Measurements from ENCODE around the gene ZIC1.

The ZIC1 gene

DNA sequence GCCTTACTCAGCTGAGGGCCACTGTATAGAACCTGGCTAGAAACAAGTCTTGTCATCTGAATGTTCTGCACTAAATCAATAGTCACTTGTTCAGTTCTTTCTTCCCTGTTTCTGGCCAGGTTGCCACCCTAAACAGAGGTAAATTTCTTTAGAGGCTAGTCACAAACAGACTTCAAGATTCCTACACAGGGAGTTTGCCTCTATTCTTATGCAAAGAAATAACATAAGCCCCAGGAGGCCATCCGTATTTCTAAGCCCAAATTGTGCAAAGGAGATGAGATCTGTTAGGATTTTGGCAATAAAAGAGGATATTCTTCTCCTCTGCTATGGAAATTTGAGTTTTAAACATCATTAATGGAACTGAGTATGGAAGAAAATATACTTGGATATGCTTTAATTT lies 7.7 kb upstream of the ZIC1 start:
- Histone ChIP-seq H3K4me3 (ENCODE audit: low read length in 2 of 2) (no peak overlapping the region), H3K4ac (ENCODE audit: low read length) (no peak overlapping the region), H3K79me1 (ENCODE audit: low read depth, low read length) (peaks cover 4% of the 10 kb centered on the region), H3K27ac (replicated peaks; ENCODE audit: low read length) (no peak overlapping the region), H2BK120ac (ENCODE audit: low read depth, low read length) (no peak overlapping the region), H2AFZ (ENCODE audit: low read length) (no peak overlapping the region), H3K4me2 (ENCODE audit: insufficient read depth, low read length, poor library complexity, severe bottlenecking) (no peak overlapping the region), H3K9ac (ENCODE audit: low read depth, low read length, poor library complexity) (no peak overlapping the region), H3K9me3 (replicated peaks in 1 of 2; ENCODE audit: control insufficient read depth in 2 of 2, insufficient read depth in 1 of 2, low read depth in 1 of 2, low read length in 2 of 2) (peaks cover 0 to 8% of the 10 kb centered on the region in 2 donors), H3K23ac (ENCODE audit: low read depth, low read length, poor library complexity) (no peak overlapping the region), H4K91ac (ENCODE audit: low read depth, low read length, poor library complexity) (no peak overlapping the region), H3K27me3 (ENCODE audit: control insufficient read depth in 3 of 3, insufficient read depth in 3 of 3, low read depth in 1 of 3, low read length in 3 of 3) (peaks cover 6 to 52% (median 43%) of the 10 kb centered on the region in 3 experiments), H3K36me3 (replicated peaks in 1 of 2; ENCODE audit: control insufficient read depth in 2 of 2, insufficient read depth in 2 of 2, low read length in 2 of 2) (no peaks in the 10 kb centered on the region), H3K4me1 (ENCODE audit: control insufficient read depth in 2 of 2, insufficient read depth in 1 of 2, low read depth in 1 of 2, low read length in 2 of 2) (peaks cover 0 to 17% of the 10 kb centered on the region in 2 donors), H3K18ac (ENCODE audit: low read length) (no peak overlapping the region), H4K8ac (ENCODE audit: low read depth, low read length) (no peak overlapping the region), H2BK5ac (ENCODE audit: low read length) (no peak overlapping the region), H3K14ac (ENCODE audit: low read length) (no peak overlapping the region), H2BK15ac (ENCODE audit: low read length) (no peak overlapping the region), H2BK12ac (ENCODE audit: low read length) (no peak overlapping the region), H2AK5ac (ENCODE audit: low read depth, low read length) (no peak overlapping the region)
- DNase-seq (ENCODE audit: low spot score): no peak
- WGBS, 2 donors (ENCODE audit: extremely low coverage in 2 of 2, insufficient read length in 2 of 2, insufficient replicate concordance in 1 of 2): no CpG with 5 or more reads among the region's 1 CpG

DNA sequence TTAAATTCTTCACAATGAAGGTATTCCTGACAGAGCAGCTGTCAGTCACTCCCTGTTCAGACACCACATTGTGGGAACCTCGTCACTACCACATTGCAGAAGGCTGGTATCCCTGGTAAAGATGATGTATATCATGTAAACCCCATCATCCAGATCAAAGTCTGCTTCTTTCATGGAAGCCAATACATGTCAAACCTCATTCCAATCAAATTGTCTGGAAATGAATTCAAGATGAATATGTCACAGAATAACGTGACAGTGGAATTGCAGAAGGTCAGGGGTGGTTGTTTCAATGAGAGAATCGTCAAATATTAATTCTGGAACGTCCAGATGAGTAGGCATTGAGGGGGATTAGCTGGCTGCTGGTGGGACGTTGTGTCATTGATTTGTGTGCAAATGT lies 7.0 kb upstream of the ZIC1 start:
- Histone ChIP-seq H3K9me3 (replicated peaks in 1 of 2; ENCODE audit: control insufficient read depth in 2 of 2, insufficient read depth in 1 of 2, low read depth in 1 of 2, low read length in 2 of 2) (peaks cover 0 to 4% of the 10 kb centered on the region in 2 donors), H4K91ac (ENCODE audit: low read depth, low read length, poor library complexity) (no peak overlapping the region), H2BK5ac (ENCODE audit: low read length) (no peak overlapping the region), H4K8ac (ENCODE audit: low read depth, low read length) (no peak overlapping the region), H2BK120ac (ENCODE audit: low read depth, low read length) (no peak overlapping the region), H3K79me1 (ENCODE audit: low read depth, low read length) (peaks cover 4% of the 10 kb centered on the region), H2AFZ (ENCODE audit: low read length) (no peak overlapping the region), H3K36me3 (replicated peaks in 1 of 2; ENCODE audit: control insufficient read depth in 2 of 2, insufficient read depth in 2 of 2, low read length in 2 of 2) (no peaks in the 10 kb centered on the region), H3K14ac (ENCODE audit: low read length) (no peak overlapping the region), H3K27ac (replicated peaks; ENCODE audit: low read length) (no peak overlapping the region), H3K18ac (ENCODE audit: low read length) (no peak overlapping the region), H3K27me3 (ENCODE audit: control insufficient read depth in 3 of 3, insufficient read depth in 3 of 3, low read depth in 1 of 3, low read length in 3 of 3) (peaks cover 7 to 52% (median 51%) of the 10 kb centered on the region in 3 experiments), H3K4me2 (ENCODE audit: insufficient read depth, low read length, poor library complexity, severe bottlenecking) (no peak overlapping the region), H2AK5ac (ENCODE audit: low read depth, low read length) (no peak overlapping the region), H3K23ac (ENCODE audit: low read depth, low read length, poor library complexity) (no peak overlapping the region), H2BK12ac (ENCODE audit: low read length) (no peak overlapping the region), H3K4me1 (ENCODE audit: control insufficient read depth in 2 of 2, insufficient read depth in 1 of 2, low read depth in 1 of 2, low read length in 2 of 2) (peaks cover 4 to 17% of the 10 kb centered on the region in 2 donors), H3K4me3 (ENCODE audit: low read length in 2 of 2) (no peak overlapping the region), H3K9ac (ENCODE audit: low read depth, low read length, poor library complexity) (no peak overlapping the region), H2BK15ac (ENCODE audit: low read length) (no peak overlapping the region), H3K4ac (ENCODE audit: low read length) (no peak overlapping the region)
- DNase-seq (ENCODE audit: low spot score): no peak
- no CpG with 5 or more reads among the region's 5 CpGs for WGBS, 2 donors (ENCODE audit: extremely low coverage in 2 of 2, insufficient read length in 2 of 2, insufficient replicate concordance in 1 of 2)

DNA sequence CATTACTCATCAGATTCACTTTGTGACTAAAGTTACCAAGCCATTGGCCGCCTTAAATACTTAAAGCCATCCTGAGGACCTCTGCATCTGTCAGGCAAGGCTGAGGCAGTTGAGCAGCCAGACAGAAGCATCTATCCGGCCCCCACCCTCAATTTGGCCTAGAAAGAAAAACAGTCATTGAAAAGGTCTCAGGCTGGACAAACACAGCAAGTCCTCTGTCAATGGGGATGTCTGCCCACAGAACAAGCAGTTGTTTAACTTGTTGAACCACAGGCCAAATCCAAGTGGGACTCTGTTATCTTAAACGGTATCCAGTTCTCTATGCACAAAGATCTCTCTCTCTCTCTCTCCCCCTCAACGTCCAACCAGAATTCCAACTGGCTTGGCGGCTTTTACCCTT lies 5.7 kb upstream of the ZIC1 start:
- Histone ChIP-seq H2AK5ac (ENCODE audit: low read depth, low read length) (no peak overlapping the region), H2BK120ac (ENCODE audit: low read depth, low read length) (no peak overlapping the region), H3K18ac (ENCODE audit: low read length) (no peak overlapping the region), H3K4me1 (ENCODE audit: control insufficient read depth in 2 of 2, insufficient read depth in 1 of 2, low read depth in 1 of 2, low read length in 2 of 2) (peaks cover 8 to 16% of the 10 kb centered on the region in 2 donors), H3K9me3 (replicated peaks in 1 of 2; ENCODE audit: control insufficient read depth in 2 of 2, insufficient read depth in 1 of 2, low read depth in 1 of 2, low read length in 2 of 2) (no peaks in the 10 kb centered on the region), H3K9ac (ENCODE audit: low read depth, low read length, poor library complexity) (no peak overlapping the region), H3K79me1 (ENCODE audit: low read depth, low read length) (peaks cover 4% of the 10 kb centered on the region), H3K27me3 (ENCODE audit: control insufficient read depth in 3 of 3, insufficient read depth in 3 of 3, low read depth in 1 of 3, low read length in 3 of 3) (peaks cover 9 to 61% (median 53%) of the 10 kb centered on the region in 3 experiments), H2BK15ac (ENCODE audit: low read length) (no peak overlapping the region), H3K14ac (ENCODE audit: low read length) (no peak overlapping the region), H2AFZ (ENCODE audit: low read length) (no peak overlapping the region), H4K8ac (ENCODE audit: low read depth, low read length) (no peak overlapping the region), H4K91ac (ENCODE audit: low read depth, low read length, poor library complexity) (no peak overlapping the region), H3K23ac (ENCODE audit: low read depth, low read length, poor library complexity) (no peak overlapping the region), H2BK5ac (ENCODE audit: low read length) (no peak overlapping the region), H3K27ac (replicated peaks; ENCODE audit: low read length) (no peak overlapping the region), H3K36me3 (replicated peaks in 1 of 2; ENCODE audit: control insufficient read depth in 2 of 2, insufficient read depth in 2 of 2, low read length in 2 of 2) (no peaks in the 10 kb centered on the region), H2BK12ac (ENCODE audit: low read length) (no peak overlapping the region), H3K4me2 (ENCODE audit: insufficient read depth, low read length, poor library complexity, severe bottlenecking) (no peak overlapping the region), H3K4me3 (ENCODE audit: low read length in 2 of 2) (no peak overlapping the region), H3K4ac (ENCODE audit: low read length) (no peak overlapping the region)
- no peak for DNase-seq (ENCODE audit: low spot score)
- WGBS, 2 donors (ENCODE audit: extremely low coverage in 2 of 2, insufficient read length in 2 of 2, insufficient replicate concordance in 1 of 2): no CpG with 5 or more reads among the region's 5 CpGs

DNA sequence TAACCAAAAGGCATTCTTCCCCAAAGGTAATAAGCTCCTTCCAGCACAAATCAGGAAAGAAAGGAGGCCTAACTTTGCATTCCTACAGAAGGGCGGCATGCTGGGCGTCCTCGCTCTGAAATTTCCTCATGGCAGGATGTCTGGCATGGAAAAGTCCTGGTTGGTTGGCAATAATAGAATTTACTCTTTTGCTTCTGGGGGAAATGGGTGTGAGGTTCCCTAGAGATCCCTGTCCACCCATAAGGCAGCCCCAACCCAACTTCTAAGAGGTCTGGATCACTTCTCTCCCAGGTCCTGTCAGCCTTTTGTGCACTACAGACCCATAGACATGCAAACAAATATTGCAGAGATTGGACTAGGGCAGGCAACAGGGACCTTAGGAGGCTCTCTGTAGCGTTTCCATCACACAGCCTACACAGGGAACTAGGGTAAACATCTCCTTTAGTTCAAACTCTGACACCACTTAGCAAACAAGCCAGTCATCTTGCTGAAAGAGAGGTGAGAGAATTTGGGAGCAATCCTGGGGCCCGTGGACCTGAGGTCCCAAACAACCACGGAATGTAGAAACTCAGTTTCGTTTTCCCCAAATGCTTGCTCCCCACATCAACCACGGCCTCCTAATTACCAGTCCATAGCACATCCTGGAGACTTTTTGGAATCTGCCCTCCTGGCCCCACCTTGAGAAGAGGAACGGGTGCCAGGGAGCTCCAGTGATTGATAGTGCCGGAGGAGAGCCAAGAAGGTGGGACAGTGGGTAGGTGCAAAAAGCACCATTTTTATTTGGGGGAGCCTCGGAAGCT lies 5.0 kb upstream of the ZIC1 start:
- Histone ChIP-seq H2BK120ac (ENCODE audit: low read depth, low read length) (no peak overlapping the region), H2BK15ac (ENCODE audit: low read length) (no peak overlapping the region), H2AK5ac (ENCODE audit: low read depth, low read length) (no peak overlapping the region), H3K18ac (ENCODE audit: low read length) (no peak overlapping the region), H2BK12ac (ENCODE audit: low read length) (no peak overlapping the region), H3K4me1 (ENCODE audit: control insufficient read depth in 2 of 2, insufficient read depth in 1 of 2, low read depth in 1 of 2, low read length in 2 of 2) (peaks cover 8 to 16% of the 10 kb centered on the region in 2 donors), H4K91ac (ENCODE audit: low read depth, low read length, poor library complexity) (no peak overlapping the region), H3K4me3 (ENCODE audit: low read length in 2 of 2) (no peak overlapping the region), H3K9me3 (replicated peaks in 1 of 2; ENCODE audit: control insufficient read depth in 2 of 2, insufficient read depth in 1 of 2, low read depth in 1 of 2, low read length in 2 of 2) (no peaks in the 10 kb centered on the region), H2BK5ac (ENCODE audit: low read length) (no peak overlapping the region), H3K36me3 (replicated peaks in 1 of 2; ENCODE audit: control insufficient read depth in 2 of 2, insufficient read depth in 2 of 2, low read length in 2 of 2) (no peaks in the 10 kb centered on the region), H3K23ac (ENCODE audit: low read depth, low read length, poor library complexity) (no peak overlapping the region), H3K27me3 (ENCODE audit: control insufficient read depth in 3 of 3, insufficient read depth in 3 of 3, low read depth in 1 of 3, low read length in 3 of 3) (peaks cover 9 to 61% (median 53%) of the 10 kb centered on the region in 3 experiments), H3K4ac (ENCODE audit: low read length) (no peak overlapping the region), H3K79me1 (ENCODE audit: low read depth, low read length) (peaks cover 4% of the 10 kb centered on the region), H3K14ac (ENCODE audit: low read length) (no peak overlapping the region), H3K9ac (ENCODE audit: low read depth, low read length, poor library complexity) (no peak overlapping the region), H3K4me2 (ENCODE audit: insufficient read depth, low read length, poor library complexity, severe bottlenecking) (no peak overlapping the region), H3K27ac (replicated peaks; ENCODE audit: low read length) (no peak overlapping the region), H4K8ac (ENCODE audit: low read depth, low read length) (no peak overlapping the region), H2AFZ (ENCODE audit: low read length) (no peak overlapping the region)
- no peak for DNase-seq (ENCODE audit: low spot score)
- no CpG with 5 or more reads among the region's 11 CpGs for WGBS, 2 donors (ENCODE audit: extremely low coverage in 2 of 2, insufficient read length in 2 of 2, insufficient replicate concordance in 1 of 2)
